HCT116 (cell line): Measurements from ENCODE around the gene ZNF814.
"Not testable (repeated sequence)": the region's sequence is repeated elsewhere in the genome, so short reads cannot be mapped to it uniquely, and the experiment has no call there.

Experiments used
- MAX ChIP-seq: IDR thresholded peaks from 2 replicates; pipeline ENCODE4 v1.6.1; 2012
- SP1 ChIP-seq: IDR thresholded peaks from 2 replicates; pipeline ENCODE4 v1.6.1; 2012; ENCODE audit warnings: low read depth
- YY1 ChIP-seq: IDR thresholded peaks from 2 replicates; pipeline ENCODE4 v1.6.1; 2011; ENCODE audit warnings: low read length, low read depth, moderate library complexity, mild to moderate bottlenecking; ENCODE audit not compliant: insufficient replicate concordance; ENCODE audit errors: extremely low read depth
- TF ChIP-seq, protein P1 (sequence below), 3 experiments: fragments of 200-600 bp in 1 of 3; sonication (generic) in 1 of 3; IDR thresholded peaks in 2 of 3; conservative IDR thresholded peaks in 1 of 3; 2 replicates each; pipeline ENCODE4 v1.5.1; 2012 to 2017; ENCODE audit warnings: low read depth in 2 of 3, low read length in 2 of 3, antibody characterized with exemption in 1 of 3, borderline replicate concordance in 1 of 3, control low read depth in 1 of 3, mild to moderate bottlenecking in 1 of 3, mixed read lengths in 1 of 3, mixed run types in 1 of 3, moderate library complexity in 1 of 3; ENCODE audit not compliant: insufficient read depth in 1 of 3

GRCh38 chr19:57849162-57849665 lies 39.6 kb downstream of the ZNF814 start:
- TF ChIP-seq SP1, MAX, YY1: not testable (repeated sequence)
- TF ChIP-seq, protein P1, sequence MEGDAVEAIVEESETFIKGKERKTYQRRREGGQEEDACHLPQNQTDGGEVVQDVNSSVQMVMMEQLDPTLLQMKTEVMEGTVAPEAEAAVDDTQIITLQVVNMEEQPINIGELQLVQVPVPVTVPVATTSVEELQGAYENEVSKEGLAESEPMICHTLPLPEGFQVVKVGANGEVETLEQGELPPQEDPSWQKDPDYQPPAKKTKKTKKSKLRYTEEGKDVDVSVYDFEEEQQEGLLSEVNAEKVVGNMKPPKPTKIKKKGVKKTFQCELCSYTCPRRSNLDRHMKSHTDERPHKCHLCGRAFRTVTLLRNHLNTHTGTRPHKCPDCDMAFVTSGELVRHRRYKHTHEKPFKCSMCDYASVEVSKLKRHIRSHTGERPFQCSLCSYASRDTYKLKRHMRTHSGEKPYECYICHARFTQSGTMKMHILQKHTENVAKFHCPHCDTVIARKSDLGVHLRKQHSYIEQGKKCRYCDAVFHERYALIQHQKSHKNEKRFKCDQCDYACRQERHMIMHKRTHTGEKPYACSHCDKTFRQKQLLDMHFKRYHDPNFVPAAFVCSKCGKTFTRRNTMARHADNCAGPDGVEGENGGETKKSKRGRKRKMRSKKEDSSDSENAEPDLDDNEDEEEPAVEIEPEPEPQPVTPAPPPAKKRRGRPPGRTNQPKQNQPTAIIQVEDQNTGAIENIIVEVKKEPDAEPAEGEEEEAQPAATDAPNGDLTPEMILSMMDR (IDR thresholded peaks at IDR 0.05 in 2 of 3, conservative IDR thresholded peaks at IDR 0.05 in 1 of 3; ENCODE audit: borderline replicate concordance in 1 of 3, insufficient read depth in 1 of 3, low read depth in 2 of 3, low read length in 2 of 3): not testable (repeated sequence)
